Endothelial cell of umbilical vein (primary cell): Measurements from ENCODE around the gene TMEM11. TPM values are rescaled to one million over a fixed set of nuclear protein-coding genes. Genes with fewer than 3 reads are reported as not detected.

Experiments
- BruUV-seq: library from RNA; stranded (reverse); fragments of 400-500 nt; replicated peaks from 2 replicates; lab custom pipeline; 2021; lab: Mats Ljungman, UMichigan
- CTCF ChIA-PET: fragments of 300-600, 350-600 bp; sonication (Branson Sonifier 250); formaldehyde crosslinking; loops from one replicate; lab custom pipeline; 2021; ENCODE audit warnings: antibody characterized with exemption, inconsistent platforms; lab: Charles Lee
- POLR2A ChIA-PET: fragments of 300-600, 350-600 bp; sonication (Branson Sonifier 250); formaldehyde crosslinking; loops from one replicate; lab custom pipeline; 2021; ENCODE audit warnings: antibody characterized with exemption, inconsistent platforms; lab: Charles Lee
- DNase-seq: peaks from one replicate; pipeline ENCODE4 v3.0.0-alpha.2; 2011; ENCODE audit warnings: low read depth, low spot score
- FAIRE-seq: peaks from 2 replicates; lab custom pipeline; 2011; peaks lifted over from hg19 to GRCh38; lab: Jason Lieb, UNC
- H2AFZ ChIP-seq: 2 replicates; pipeline ENCODE4 v1.6.0; 2012; ENCODE audit warnings: low read depth, low read length, control low read depth, inconsistent platforms
- H3K27ac ChIP-seq: 2 replicates; pipeline ENCODE4 v1.5.1; 2011; ENCODE audit warnings: low read depth, mild to moderate bottlenecking, control low read depth, low read length, moderate library complexity; ENCODE audit not compliant: insufficient read depth
- H3K27me3 ChIP-seq, 2 experiments: 2 replicates each; pipeline versions ENCODE4 v1.6.0 to v1.6.1; 2011; ENCODE audit warnings: low read length in 2 of 2, mixed read lengths in 1 of 2; ENCODE audit not compliant: control insufficient read depth in 2 of 2, insufficient read depth in 2 of 2
- H3K36me3 ChIP-seq, 2 experiments: 2 replicates in 1 of 2; 3 replicates in 1 of 2; pipeline ENCODE4 v1.5.1; 2011; ENCODE audit warnings: low read length in 2 of 2, mild to moderate bottlenecking in 1 of 2, moderate library complexity in 1 of 2; ENCODE audit not compliant: control insufficient read depth in 2 of 2, insufficient read depth in 2 of 2; ENCODE audit errors: extremely low read depth in 1 of 2
- H3K4me1 ChIP-seq: 3 replicates; pipeline ENCODE4 v1.5.1; 2011; ENCODE audit warnings: mild to moderate bottlenecking, low read length; ENCODE audit not compliant: control insufficient read depth, insufficient read depth; ENCODE audit errors: extremely low read depth
- H3K4me2 ChIP-seq: 2 replicates; pipeline ENCODE4 v1.6.1; 2011; ENCODE audit warnings: low read length, control low read depth, mixed read lengths; ENCODE audit not compliant: insufficient read depth
- H3K4me3 ChIP-seq, 3 experiments: fragments of 200-600 bp in 1 of 3; sonication (generic), shearing (Covaris generic) in 1 of 3; replicated peaks in 1 of 3; 2 replicates each; pipeline ENCODE4 v1.5.1; 2011 to 2016; ENCODE audit warnings: control low read depth in 3 of 3, low read length in 3 of 3, mild to moderate bottlenecking in 2 of 3, inconsistent platforms in 1 of 3, low read depth in 1 of 3, moderate library complexity in 1 of 3; ENCODE audit not compliant: insufficient read depth in 1 of 3
- H3K79me2 ChIP-seq: 2 replicates; pipeline ENCODE4 v1.6.0; 2012; ENCODE audit warnings: low read length, inconsistent platforms; ENCODE audit not compliant: control insufficient read depth, insufficient read depth
- H3K9ac ChIP-seq: replicated peaks from 2 replicates; pipeline ENCODE3; 2011; ENCODE audit warnings: low read length, control low read depth; ENCODE audit not compliant: insufficient read depth; ENCODE audit errors: extremely low read depth
- H3K9me1 ChIP-seq: replicated peaks from 3 replicates; pipeline ENCODE4 v1.6.0; 2011; ENCODE audit warnings: mild to moderate bottlenecking, low read length; ENCODE audit not compliant: control insufficient read depth, insufficient read depth; ENCODE audit errors: extremely low read depth
- H3K9me3 ChIP-seq: replicated peaks from 2 replicates; pipeline ENCODE4 v1.5.1; 2012; ENCODE audit warnings: low read length, inconsistent platforms; ENCODE audit not compliant: control insufficient read depth, insufficient read depth
- H4K20me1 ChIP-seq: replicated peaks from 2 replicates; pipeline ENCODE3; 2011; ENCODE audit warnings: mild to moderate bottlenecking, low read length; ENCODE audit not compliant: control insufficient read depth, insufficient read depth; ENCODE audit errors: extremely low read depth
- CTCF ChIP-seq, 2 donors: IDR thresholded peaks; 1 replicate in 1 of 2; 2 replicates in 1 of 2; pipeline ENCODE4 v1.5.1; 2011; ENCODE audit warnings: low read length in 2 of 2, mild to moderate bottlenecking in 2 of 2, moderate library complexity in 2 of 2, control low read depth in 1 of 2, inconsistent platforms in 1 of 2, low read depth in 1 of 2; ENCODE audit not compliant: insufficient read depth in 1 of 2; ENCODE audit errors: extremely low read depth in 1 of 2
- EZH2 ChIP-seq: IDR thresholded peaks from 2 replicates; pipeline ENCODE4 v1.6.1; 2012; ENCODE audit warnings: borderline replicate concordance, low read depth, mild to moderate bottlenecking, moderate library complexity, low read length, inconsistent platforms; ENCODE audit not compliant: severe bottlenecking
- FOS ChIP-seq: IDR thresholded peaks from 2 replicates; pipeline ENCODE4 v1.6.1; 2011; ENCODE audit warnings: mild to moderate bottlenecking, low read length, moderate library complexity, borderline replicate concordance; ENCODE audit not compliant: insufficient read depth
- GATA2 ChIP-seq: IDR thresholded peaks from 2 replicates; pipeline ENCODE4 v1.7.0; 2011; ENCODE audit warnings: low read depth, mild to moderate bottlenecking, moderate library complexity, mixed read lengths, low read length; ENCODE audit not compliant: insufficient read length, insufficient read depth
- JUN ChIP-seq: IDR thresholded peaks from 2 replicates; pipeline ENCODE4 v1.6.1; 2011; ENCODE audit warnings: borderline replicate concordance, low read depth; ENCODE audit not compliant: insufficient read length, insufficient read depth
- MAX ChIP-seq: IDR thresholded peaks from 2 replicates; pipeline ENCODE4 v1.6.1; 2011; ENCODE audit not compliant: insufficient read depth, insufficient read length
- MYC ChIP-seq: IDR thresholded peaks from one replicate; pipeline ENCODE4 v1.6.1; 2011; ENCODE audit warnings: mild to moderate bottlenecking, low read depth, low read length
- POLR2A ChIP-seq: IDR thresholded peaks from 2 replicates; pipeline ENCODE4 v1.6.1; 2012; ENCODE audit warnings: low read depth, mild to moderate bottlenecking, control low read depth, low read length
- POLR2AphosphoS5 ChIP-seq: IDR thresholded peaks from 2 replicates; pipeline ENCODE4 v1.6.1; 2012; ENCODE audit warnings: low read depth, mild to moderate bottlenecking, control low read depth, low read length, moderate library complexity; ENCODE audit not compliant: insufficient read depth
- dilution Hi-C: fragments of 300-500 bp; cut with MboI; formaldehyde crosslinking; loops from one replicate; pipeline ENCODE4 v1.15.0; 2019; ENCODE audit warnings: low sequenced_read_pairs; ENCODE audit not compliant: extremely low pct_ligation_motif_present
- intact Hi-C: fragments of 100-400 bp; cut with micrococcal nuclease; formaldehyde crosslinking; loops from one replicate; pipeline ENCODE4 v1.10.0; 2022
- polyA plus RNA-seq, 4 experiments: library from polyadenylated mRNA; depleted of rRNA in 3 of 4; stranded (reverse) in 3 of 4; unstranded in 1 of 4; fragments of >200 nt; gene quantifications; 2 replicates each; pipeline versions ENCODE4 v1.2.1 to v1.2.3, GENCODE V29; 2011 to 2012; ENCODE audit warnings: missing spikeins in 1 of 4
- total RNA-seq: library from RNA; stranded (reverse); gene quantifications from 2 replicates; pipeline ENCODE4 v1.2.3, GENCODE V29; 2021

The TMEM11 gene
- total and polyA plus RNA-seq, 2 donors (not counting 3 experiments of a cell fraction or from before 2014, with no cell fraction given) = 27.4 to 79.9 TPM

- Histone ChIP-seq H3K79me2 (peaks cover 78% of the 10 kb centered on the region), H3K27ac (no peak overlapping the region), H3K9ac (no peak overlapping the region), H3K4me2 (peak overlapping the region; percentile 98), H3K27me3 (no peaks in the 10 kb centered on the region), H3K4me3 (no peak overlapping the region), H3K9me3 (no peaks in the 10 kb centered on the region), H3K4me1 (peaks cover 20% of the 10 kb centered on the region), H2AFZ (no peak overlapping the region), H3K36me3 (peaks cover 2 to 10% of the 10 kb centered on the region in 2 experiments), H3K9me1 (no peaks in the 10 kb centered on the region), H4K20me1 (no peaks in the 10 kb centered on the region)
- dilution Hi-C loops = no loop called here
- intact Hi-C loops = loop anchor here (10.0 kb wide), 1 partner anchor 47 kb away; no protein-coding TSS in a partner anchor
- no TSS peak for BruUV-seq
- FAIRE-seq = no peak
- no peak for DNase-seq
- CTCF ChIA-PET = interaction anchor here (1.5 to 4.5 kb wide), 2 partner anchors 12 to 83 kb away, joined by 3 to 35 read pairs; no protein-coding TSS in a partner anchor
- TF ChIP-seq POLR2AphosphoS5 (no peak), FOS (no peak), MYC (no peak), POLR2A (no peak), CTCF (IDR thresholded peaks at IDR 0.05; ENCODE audit: extremely low read depth in 1 of 2, insufficient read depth in 1 of 2, low read depth in 1 of 2, low read length in 2 of 2) (no peak), EZH2 (no peak), GATA2 (no peak), JUN (no peak), MAX (no peak)
- POLR2A ChIA-PET = no interaction called here
Observed at GRCh38 chr17:21211825-21212479, 2.0 kb downstream of the TMEM11 start.
